IMR-90 (cell line): ENCODE data around the gene SASH1. TPM values are rescaled to one million over a fixed set of nuclear protein-coding genes. Genes with fewer than 3 reads are reported as not detected.

Experiments
- ATAC-seq: fragments of 200-7000 bp; cut with Tn5 transposase; 2 replicates; pipeline ENCODE4 v1.9.1; 2020; ENCODE audit warnings: low read depth, mild to moderate bottlenecking, moderate library complexity
- BruUV-seq: library from RNA; stranded (reverse); fragments of 400-500 nt; replicated peaks from 2 replicates; lab custom pipeline; 2021; lab: Mats Ljungman, UMichigan
- CTCF ChIA-PET: fragments of 300-600 bp; formaldehyde crosslinking; extraction: SDS; loops from one replicate; lab custom pipeline; 2021; ENCODE audit warnings: antibody characterized with exemption; lab: Yijun Ruan, JAX
- POLR2A ChIA-PET: fragments of 300-600 bp; sonication (Branson Sonifier 250); formaldehyde crosslinking; loops from one replicate; lab custom pipeline; 2022; ENCODE audit warnings: antibody characterized with exemption; ENCODE audit not compliant: unreplicated experiment; lab: Charles Lee
- DNase-seq: peaks from one replicate; pipeline ENCODE4 v3.0.0; 2013
- H2AFZ ChIP-seq: replicated peaks from 2 replicates; pipeline ENCODE3; 2013; ENCODE audit warnings: low read length, mild to moderate bottlenecking; ENCODE audit not compliant: poor library complexity
- H2AK5ac ChIP-seq: 2 replicates; pipeline ENCODE4 v1.6.1; 2013; ENCODE audit warnings: low read depth, low read length, inconsistent platforms
- H2AK9ac ChIP-seq: replicated peaks from 2 replicates; pipeline ENCODE3; 2013; ENCODE audit warnings: mild to moderate bottlenecking, low read depth, low read length, moderate library complexity; ENCODE audit not compliant: poor library complexity
- H2BK120ac ChIP-seq: 2 replicates; pipeline ENCODE4 v1.6.1; 2013; ENCODE audit warnings: low read depth, low read length, inconsistent platforms
- H2BK15ac ChIP-seq: 3 replicates; pipeline ENCODE4 v1.6.1; 2013; ENCODE audit warnings: low read depth, low read length, inconsistent platforms
- H2BK20ac ChIP-seq: 2 replicates; pipeline ENCODE4 v1.6.1; 2013; ENCODE audit warnings: low read depth, mild to moderate bottlenecking, inconsistent platforms, low read length, moderate library complexity
- H2BK5ac ChIP-seq: 2 replicates; pipeline ENCODE4 v1.6.1; 2013; ENCODE audit warnings: mild to moderate bottlenecking, low read depth, low read length, inconsistent platforms; ENCODE audit not compliant: poor library complexity, severe bottlenecking
- H3K14ac ChIP-seq: replicated peaks from 2 replicates; pipeline ENCODE4 v1.6.1; 2013; ENCODE audit warnings: low read depth, low read length, inconsistent platforms
- H3K18ac ChIP-seq: 2 replicates; pipeline ENCODE4 v1.6.1; 2013; ENCODE audit warnings: low read depth, low read length, control low read depth
- H3K23ac ChIP-seq: 2 replicates; pipeline ENCODE4 v1.6.1; 2013; ENCODE audit warnings: low read depth, low read length, inconsistent platforms
- H3K27ac ChIP-seq: 2 replicates; pipeline ENCODE4 v1.5.1; 2013; ENCODE audit warnings: mild to moderate bottlenecking, control low read depth, low read length; ENCODE audit not compliant: insufficient read depth
- H3K27me3 ChIP-seq: 2 replicates; pipeline ENCODE4 v1.6.1; 2013; ENCODE audit warnings: low read length; ENCODE audit not compliant: control insufficient read depth, insufficient read depth
- H3K36me3 ChIP-seq: 2 replicates; pipeline ENCODE4 v1.6.1; 2013; ENCODE audit warnings: low read length, mixed read lengths; ENCODE audit not compliant: control insufficient read depth, insufficient read depth
- H3K4ac ChIP-seq: 2 replicates; pipeline ENCODE4 v1.6.1; 2013; ENCODE audit warnings: low read depth, low read length, inconsistent platforms
- H3K4me1 ChIP-seq: 2 replicates; pipeline ENCODE4 v1.6.1; 2013; ENCODE audit warnings: low read length, mixed read lengths; ENCODE audit not compliant: control insufficient read depth, insufficient read depth
- H3K4me2 ChIP-seq: 2 replicates; pipeline ENCODE4 v1.6.1; 2013; ENCODE audit warnings: low read depth, mild to moderate bottlenecking, control low read depth, low read length, moderate library complexity
- H3K4me3 ChIP-seq: 2 replicates; pipeline ENCODE4 v1.5.1; 2013; ENCODE audit warnings: low read depth, mild to moderate bottlenecking, control low read depth, low read length, moderate library complexity; ENCODE audit not compliant: insufficient read depth
- H3K56ac ChIP-seq: 2 replicates; pipeline ENCODE4 v1.6.1; 2013; ENCODE audit warnings: low read length, inconsistent platforms; ENCODE audit not compliant: insufficient read depth; ENCODE audit errors: extremely low read depth
- H3K79me1 ChIP-seq, 2 experiments: 2 replicates each; pipeline ENCODE4 v1.6.1; 2013; ENCODE audit warnings: low read length in 2 of 2, inconsistent platforms in 1 of 2, low read depth in 1 of 2
- H3K9ac ChIP-seq: 2 replicates; pipeline ENCODE4 v1.6.1; 2013; ENCODE audit warnings: low read depth, low read length, control low read depth
- H3K9me1 ChIP-seq: 2 replicates; pipeline ENCODE4 v1.6.1; 2013; ENCODE audit warnings: low read length, inconsistent platforms; ENCODE audit not compliant: insufficient read depth
- H3K9me3 ChIP-seq: 2 replicates; pipeline ENCODE4 v1.6.1; 2013; ENCODE audit warnings: low read length; ENCODE audit not compliant: control insufficient read depth, insufficient read depth
- H4K20me1 ChIP-seq: 2 replicates; pipeline ENCODE4 v1.6.1; 2013; ENCODE audit warnings: low read length, inconsistent platforms; ENCODE audit not compliant: insufficient read depth
- H4K5ac ChIP-seq: 2 replicates; pipeline ENCODE4 v1.6.1; 2013; ENCODE audit warnings: mild to moderate bottlenecking, low read depth, low read length, control low read depth
- H4K8ac ChIP-seq, 2 experiments: 2 replicates each; pipeline ENCODE4 v1.6.1; 2013; ENCODE audit warnings: low read depth in 2 of 2, low read length in 2 of 2, control low read depth in 1 of 2, inconsistent platforms in 1 of 2
- H4K91ac ChIP-seq: 2 replicates; pipeline ENCODE4 v1.6.1; 2013; ENCODE audit warnings: low read depth, low read length, inconsistent platforms; ENCODE audit not compliant: insufficient read depth
- BHLHE40 ChIP-seq: fragments of 150-350 bp; IDR thresholded peaks from 2 replicates; pipeline ENCODE4 v1.6.1; 2016; ENCODE audit warnings: mild to moderate bottlenecking, low read depth, low read length
- CEBPB ChIP-seq: IDR thresholded peaks from 2 replicates; pipeline ENCODE4 v1.6.1; 2012; ENCODE audit warnings: low read depth, low read length, improper control_type of control experiment
- CTCF ChIP-seq: conservative IDR thresholded peaks from 2 replicates; pipeline ENCODE4 v1.5.1; 2012; ENCODE audit warnings: mild to moderate bottlenecking, low read depth, low read length, improper control_type of control experiment
- ELK1 ChIP-seq: fragments of 150-350 bp; IDR thresholded peaks from 2 replicates; pipeline ENCODE4 v1.6.1; 2016; ENCODE audit warnings: low read depth, mild to moderate bottlenecking, low read length, moderate library complexity, borderline replicate concordance
- FOS ChIP-seq: fragments of 150-350 bp; IDR thresholded peaks from 2 replicates; pipeline ENCODE4 v1.6.1; 2016; ENCODE audit warnings: low read depth, low read length
- MAFK ChIP-seq: IDR thresholded peaks from 2 replicates; pipeline ENCODE4 v1.6.1; 2012; ENCODE audit warnings: low read depth, low read length, improper control_type of control experiment
- MXI1 ChIP-seq: IDR thresholded peaks from 2 replicates; pipeline ENCODE4 v1.6.1; 2012; ENCODE audit warnings: low read depth, mild to moderate bottlenecking, low read length, moderate library complexity, borderline replicate concordance
- NFE2L2 ChIP-seq: fragments of 150-350 bp; IDR thresholded peaks from 2 replicates; pipeline ENCODE4 v1.6.1; 2016; ENCODE audit warnings: low read depth, mild to moderate bottlenecking, low read length
- POLR2A ChIP-seq: IDR thresholded peaks from 2 replicates; pipeline ENCODE4 v1.6.1; 2012; ENCODE audit warnings: mild to moderate bottlenecking, low read depth, low read length
- RFX5 ChIP-seq: IDR thresholded peaks from 2 replicates; pipeline ENCODE4 v1.8.0; 2012; ENCODE audit warnings: low read depth, mild to moderate bottlenecking, low read length, moderate library complexity
- WGBS, 2 experiments: methylation state at CpG; one replicate each; pipeline versions ENCODE4 v1.1.5 to v1.1.7; 2013; ENCODE audit warnings: missing lambda C conversion rate in 2 of 2; ENCODE audit not compliant: insufficient read length in 1 of 2; ENCODE audit errors: extremely low coverage in 2 of 2; 5-methylcytosine and 5-hydroxymethylcytosine counted together
- dilution Hi-C: fragments of 300-500 bp; cut with HindIII; formaldehyde crosslinking; loops from one replicate; pipeline ENCODE4 v1.14.3; 2018; ENCODE audit warnings: low sequenced_read_pairs; ENCODE audit not compliant: unreplicated experiment
- in situ Hi-C: fragments of 300-500 bp; cut with MboI; formaldehyde crosslinking; loops from 3 replicates; pipeline ENCODE4 v1.14.3; 2019; ENCODE audit warnings: low sequenced_read_pairs, inconsistent platforms, mixed read lengths
- intact Hi-C: fragments of 100-400 bp; cut with micrococcal nuclease; formaldehyde crosslinking; loops from 2 replicates; pipeline ENCODE4 v1.10.0; 2022
- polyA plus RNA-seq, 3 experiments: library from polyadenylated mRNA; depleted of rRNA; stranded (reverse); fragments of >200 nt; gene quantifications; 2 replicates each; pipeline ENCODE4 v1.2.3, GENCODE V29; 2012; ENCODE audit warnings: low replicate concordance in 1 of 3
- total RNA-seq: library from RNA; depleted of rRNA; stranded (reverse); fragments of >200 nt; gene quantifications from 2 replicates; pipeline ENCODE4 v1.2.3, GENCODE V29; 2012

The SASH1 gene
- total and polyA plus RNA-seq, 2 of the 4 experiments (the other 2 are of a cell fraction) = 11.6 to 16.5 TPM

- H3K18ac ChIP-seq = peak overlapping the region; percentile 2; the same call in 1 of the 2 replicates
- H2BK120ac ChIP-seq = no peak overlapping the region
- H2BK5ac ChIP-seq = no peak overlapping the region
- no peak overlapping the region for H2BK15ac ChIP-seq
- no peak overlapping the region for H2AFZ ChIP-seq
- H4K8ac ChIP-seq = no peak overlapping the region; a peak in 1 of 4 replicates
- 0 out of 2 replicates have a peak overlapping the region, but pooled peaks have one; percentile 18 for H4K91ac ChIP-seq
- no peaks in the 10 kb centered on the region for H3K9me3 ChIP-seq
- H2BK20ac ChIP-seq = no peak overlapping the region
- H3K27me3 ChIP-seq = no peaks in the 10 kb centered on the region
- intact Hi-C loops = no loop called here
- no peak overlapping the region for H3K56ac ChIP-seq
- no peak overlapping the region for H3K4ac ChIP-seq
- POLR2A ChIA-PET = no interaction called here
- no peak overlapping the region for H3K27ac ChIP-seq
- no peak overlapping the region for H3K9ac ChIP-seq
- CTCF ChIA-PET = interaction anchor here (0.6 kb wide), 1 partner anchor 1087 kb away, joined by 3 read pairs; no protein-coding TSS in a partner anchor
- dilution Hi-C loops = no loop called here
- H2AK9ac ChIP-seq = no peak overlapping the region
- H3K4me2 ChIP-seq = no peak overlapping the region
- in situ Hi-C loops = no loop called here
- peak; percentile 67 for ATAC-seq
- 0 out of 2 replicates have a peak overlapping the region, but pooled peaks have one; percentile 11 for H3K14ac ChIP-seq
- H3K36me3 ChIP-seq = no peaks in the 10 kb centered on the region
- no peak overlapping the region for H2AK5ac ChIP-seq
- H4K5ac ChIP-seq = no peak overlapping the region
- no peaks in the 10 kb centered on the region for H4K20me1 ChIP-seq
- H3K4me3 ChIP-seq = no peak overlapping the region
- H3K23ac ChIP-seq = no peak overlapping the region
- peaks cover 5% of the 10 kb centered on the region for H3K4me1 ChIP-seq
- peaks cover 7 to 37% of the 10 kb centered on the region in 2 experiments; a peak in 3 of 4 replicates for H3K79me1 ChIP-seq
- no TSS peak for BruUV-seq
- DNase-seq = peak; percentile 17
- TF ChIP-seq NFE2L2 = no peak
- no peak for TF ChIP-seq FOS
- TF ChIP-seq BHLHE40 = no peak
- TF ChIP-seq CTCF = no peak
- TF ChIP-seq POLR2A = no peak
- no peak for TF ChIP-seq MAFK
- TF ChIP-seq CEBPB = no peak
- TF ChIP-seq ELK1 = no peak
- no peak for TF ChIP-seq RFX5
- TF ChIP-seq MXI1 = no peak
- H3K9me1 ChIP-seq = peaks cover 10% of the 10 kb centered on the region
- no CpG with 5 or more reads among the region's 9 CpGs for WGBS, 2 experiments
These were observed 81.1 kb downstream of the SASH1 start for GRCh38 chr6:148423601-148424270.
